IPS DF 6.9 (cell line): ENCODE results near the gene SAMD8.

Experiments used
- DNase-seq: peaks from one replicate; pipeline ENCODE4 v3.0.0-alpha.2; 2013; ENCODE audit warnings: low read depth, low spot score
- H3K27ac ChIP-seq: one replicate; pipeline ENCODE4 v1.5.1; 2013; ENCODE audit warnings: low read length, control low read depth
- H3K27me3 ChIP-seq: 2 replicates; pipeline ENCODE4 v1.6.1; 2013; ENCODE audit warnings: mild to moderate bottlenecking, low read length; ENCODE audit not compliant: control insufficient read depth, insufficient read depth
- H3K36me3 ChIP-seq: 2 replicates; pipeline ENCODE4 v1.6.1; 2013; ENCODE audit warnings: low read length; ENCODE audit not compliant: control insufficient read depth, insufficient read depth
- H3K4me1 ChIP-seq: 2 replicates; pipeline ENCODE4 v1.6.1; 2013; ENCODE audit warnings: low read length; ENCODE audit not compliant: control insufficient read depth, insufficient read depth
- H3K4me3 ChIP-seq: 2 replicates; pipeline ENCODE4 v1.5.1; 2013; ENCODE audit warnings: mild to moderate bottlenecking, low read length
- H3K9me3 ChIP-seq: 2 replicates; pipeline ENCODE4 v1.6.1; 2013; ENCODE audit warnings: low read length, inconsistent platforms; ENCODE audit not compliant: control insufficient read depth, insufficient read depth
- WGBS: extraction: QIAGEN DNeasy Blood & Tissue Kit; methylation state at CpG from one replicate; pipeline ENCODE4 v1.1.7; 2013; ENCODE audit warnings: mixed read lengths, missing lambda C conversion rate; ENCODE audit not compliant: insufficient read length, insufficient coverage; 5-methylcytosine and 5-hydroxymethylcytosine counted together

The SAMD8 gene

DNA sequence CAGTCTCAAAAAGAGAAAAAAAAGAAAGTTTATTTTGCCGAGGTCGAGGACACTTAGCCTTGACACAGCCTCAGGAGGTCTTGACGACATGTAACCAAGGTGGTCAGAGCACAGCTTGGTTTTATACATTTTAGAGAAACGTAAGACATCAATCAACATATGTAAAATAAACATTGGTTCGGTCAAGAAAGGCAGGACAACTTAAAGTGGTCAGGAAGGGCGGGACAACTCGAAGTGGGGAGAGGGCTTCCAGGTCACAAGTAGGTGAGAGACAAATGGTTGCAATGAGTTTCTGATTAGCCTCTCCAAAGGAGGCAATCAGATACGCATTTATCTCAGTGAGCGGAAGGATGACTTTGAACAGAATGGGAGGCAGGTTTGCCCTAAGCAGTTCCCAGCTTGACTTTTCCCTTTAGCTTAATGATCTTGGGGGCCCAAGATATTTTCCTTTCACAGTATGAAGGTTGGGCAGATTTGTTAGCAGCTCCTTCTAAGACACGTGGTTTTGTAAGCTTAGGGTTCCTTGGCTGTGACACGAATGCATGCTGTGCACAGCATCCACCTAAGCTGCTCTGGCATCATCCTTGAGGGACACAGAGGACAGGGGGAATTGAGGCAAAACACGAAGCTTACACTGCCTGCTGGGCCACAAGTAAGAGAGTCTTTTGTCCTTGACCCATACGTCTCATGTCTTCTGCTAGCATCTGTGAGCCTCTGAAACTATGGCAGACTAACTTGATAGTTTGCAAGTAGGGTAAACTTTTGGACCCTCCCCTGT, 95.8 kb downstream of the SAMD8 start:
- H3K4me3 ChIP-seq: no peak overlapping the region
- peaks cover 9% of the 10 kb centered on the region; the same call in 1 of the 2 replicates for H3K4me1 ChIP-seq
- DNase-seq: no peak
- no CpG with 5 or more reads among the region's 13 CpGs for WGBS
- no peaks in the 10 kb centered on the region for H3K27me3 ChIP-seq
- H3K36me3 ChIP-seq: 0 out of 2 replicates have a peak, but pooled peaks cover 1% of the 10 kb centered on the region
- H3K9me3 ChIP-seq: no peaks in the 10 kb centered on the region
- H3K27ac ChIP-seq: no peak overlapping the region

DNA sequence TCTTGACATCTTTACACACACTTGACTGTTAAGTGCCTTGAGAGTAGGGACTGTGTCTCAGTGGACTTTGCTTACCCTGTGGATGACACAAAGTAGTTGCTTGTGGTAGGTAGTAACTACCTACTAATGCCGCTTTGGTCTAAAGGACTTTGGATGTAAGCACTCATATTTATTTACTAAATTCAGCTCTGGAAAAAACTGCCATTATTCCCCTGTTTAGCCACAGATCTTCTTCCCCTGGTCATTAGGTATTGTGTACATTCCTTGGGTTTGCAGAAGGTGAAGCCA, 96.3 kb downstream of the SAMD8 start:
- Histone ChIP-seq H3K36me3 (0 out of 2 replicates have a peak, but pooled peaks cover 3% of the 10 kb centered on the region), H3K4me1 (peaks cover 9% of the 10 kb centered on the region; the same call in 1 of the 2 replicates), H3K9me3 (no peaks in the 10 kb centered on the region), H3K27me3 (no peaks in the 10 kb centered on the region), H3K4me3 (no peak overlapping the region), H3K27ac (no peak overlapping the region)
- no peak for DNase-seq
- WGBS: no CpG with 5 or more reads among the region's 1 CpG

DNA sequence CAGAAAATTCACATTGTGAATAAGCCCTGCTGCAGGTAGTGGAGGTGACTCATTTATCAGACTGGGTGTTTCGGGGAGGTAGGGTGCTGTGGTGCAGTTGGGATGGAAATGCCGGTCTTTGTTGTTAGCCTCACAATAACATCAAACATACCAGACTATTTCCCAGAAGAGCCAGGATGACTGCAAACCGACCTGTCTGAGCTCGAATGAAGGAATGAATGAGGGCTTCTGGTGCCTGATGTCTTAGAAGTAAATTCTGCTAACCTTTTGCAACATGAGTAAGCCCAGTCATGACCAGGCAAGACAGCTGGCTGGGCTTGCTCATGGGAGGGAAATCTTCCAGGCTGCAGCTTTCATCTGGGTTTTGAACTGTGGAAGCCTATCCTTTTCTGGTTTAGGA, 96.7 kb downstream of the SAMD8 start:
- no peak overlapping the region for H3K27ac ChIP-seq
- no peak for DNase-seq
- no peak overlapping the region for H3K4me3 ChIP-seq
- 0 out of 2 replicates have a peak, but pooled peaks cover 7% of the 10 kb centered on the region for H3K36me3 ChIP-seq
- peaks cover 9% of the 10 kb centered on the region; the same call in 1 of the 2 replicates for H3K4me1 ChIP-seq
- H3K27me3 ChIP-seq: no peaks in the 10 kb centered on the region
- H3K9me3 ChIP-seq: no peaks in the 10 kb centered on the region
- no CpG with 5 or more reads among the region's 4 CpGs for WGBS

DNA sequence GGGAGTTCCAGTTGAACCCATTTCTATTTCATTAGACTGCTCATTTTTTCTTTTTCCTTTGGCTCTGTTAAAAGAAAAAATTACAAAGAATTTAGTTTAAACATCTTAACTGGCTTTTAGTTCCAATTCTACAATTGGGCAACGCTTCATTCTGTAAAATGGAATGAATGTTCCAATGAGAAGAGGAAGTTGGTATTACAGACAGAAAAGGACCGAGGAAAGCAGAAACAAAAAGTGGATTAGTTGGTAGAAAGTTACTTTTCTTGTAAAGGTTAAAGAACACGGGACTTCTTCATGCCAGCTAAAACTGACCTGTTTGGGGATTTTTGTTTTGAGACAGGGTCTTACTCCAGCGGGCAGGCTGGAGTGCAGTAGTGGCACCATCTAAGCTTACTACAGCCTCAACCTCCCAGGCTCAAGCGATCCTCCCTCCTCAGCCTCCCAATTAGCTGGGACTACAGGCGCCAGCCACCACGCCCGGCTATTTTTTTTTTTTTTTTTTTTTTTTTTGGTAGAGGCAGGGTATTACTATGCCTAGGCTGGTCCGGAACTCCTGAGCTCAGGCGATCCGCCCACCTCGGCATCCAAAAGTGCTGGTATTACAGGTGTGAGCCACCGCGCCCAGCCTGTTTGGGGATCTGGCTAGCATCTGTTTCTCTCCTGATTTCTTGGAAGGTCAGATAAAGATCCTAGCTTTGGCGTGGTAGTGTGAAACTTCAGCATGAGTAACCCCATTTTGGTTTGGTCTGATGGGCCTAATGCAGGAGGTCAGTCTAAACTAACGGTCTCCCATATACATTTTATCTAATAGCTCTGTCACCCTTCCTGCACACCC, 97.8 kb downstream of the SAMD8 start:
- no peak overlapping the region; the same call in 1 of the 2 replicates for H3K4me3 ChIP-seq
- no peak for DNase-seq
- H3K36me3 ChIP-seq: peaks cover 8% of the 10 kb centered on the region; the same call in 1 of the 2 replicates
- no CpG with 5 or more reads among the region's 16 CpGs for WGBS
- H3K4me1 ChIP-seq: peaks cover 9% of the 10 kb centered on the region; the same call in 1 of the 2 replicates
- no peaks in the 10 kb centered on the region for H3K27me3 ChIP-seq
- H3K9me3 ChIP-seq: no peaks in the 10 kb centered on the region
- no peak overlapping the region for H3K27ac ChIP-seq

DNA sequence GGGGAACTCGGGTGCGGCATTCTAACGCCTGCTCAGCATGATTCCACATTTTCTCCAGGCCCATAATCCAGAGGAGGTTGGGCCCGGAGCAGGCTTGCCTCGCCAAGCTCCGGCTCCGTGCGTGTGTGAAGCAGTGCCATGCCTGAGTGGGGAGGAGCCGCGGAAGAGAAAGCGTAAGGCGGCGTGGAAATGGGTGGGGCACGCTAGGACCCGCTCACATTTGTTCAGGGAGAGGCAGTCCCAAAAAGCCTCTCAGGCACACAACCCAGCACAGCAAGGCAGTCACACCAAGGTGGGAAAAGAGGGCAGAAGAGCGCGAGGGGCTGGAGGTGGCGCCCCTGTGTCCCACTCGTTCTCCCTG, 98.4 kb downstream of the SAMD8 start:
- DNase-seq: no peak
- Histone ChIP-seq H3K4me1 (peaks cover 9% of the 10 kb centered on the region; the same call in 1 of the 2 replicates), H3K9me3 (no peaks in the 10 kb centered on the region), H3K4me3 (peak overlapping the region; percentile 85), H3K27ac (no peak overlapping the region), H3K36me3 (peaks cover 8% of the 10 kb centered on the region; the same call in 1 of the 2 replicates), H3K27me3 (no peaks in the 10 kb centered on the region)
- WGBS: no CpG with 5 or more reads among the region's 19 CpGs

DNA sequence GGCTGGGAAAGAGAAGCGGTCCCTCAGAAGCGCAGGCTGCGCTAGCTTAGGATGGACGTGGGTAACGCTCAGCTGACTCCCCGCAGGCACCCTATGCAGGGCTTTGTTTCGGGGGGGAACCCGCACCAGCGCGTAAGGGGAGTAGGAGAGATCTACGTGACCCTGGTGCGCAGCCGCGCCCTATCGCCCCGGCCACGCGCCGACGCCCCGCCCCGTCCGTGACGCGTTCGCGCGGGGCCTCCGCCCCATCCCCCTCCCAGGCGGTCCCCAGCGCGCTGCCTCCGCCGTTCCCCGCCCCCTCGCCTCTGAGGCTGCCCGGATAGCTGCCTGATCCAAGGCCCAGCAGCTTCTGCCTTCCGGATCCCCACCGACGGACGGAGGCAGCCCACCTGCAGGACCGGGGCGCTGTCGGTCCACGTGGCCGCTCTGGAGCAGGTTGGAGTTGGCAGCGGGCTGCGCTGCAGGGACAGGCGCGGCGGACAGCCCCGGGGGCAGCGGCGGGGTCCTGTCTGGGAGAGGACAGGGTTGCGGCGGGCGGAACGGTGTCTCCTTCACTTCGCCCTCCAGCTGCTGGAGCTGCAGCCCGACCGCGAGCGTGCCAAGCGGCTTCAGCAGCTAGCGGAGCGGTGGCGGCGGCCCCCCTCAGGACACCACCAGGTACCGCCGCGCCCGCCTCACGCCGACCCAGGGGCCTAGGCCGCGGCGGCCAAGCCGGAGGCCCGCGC, 99.0 kb downstream of the SAMD8 start, which contains the start of gene VDAC2:
Gene VDAC2, plus strand, starts transcription at position 515 of the 725 bp plus-strand sequence. CDS start 363 bp downstream, outside the sequence.
- peak; percentile 67 for DNase-seq
- peaks cover 9% of the 10 kb centered on the region; the same call in 1 of the 2 replicates for H3K4me1 ChIP-seq
- WGBS: no CpG with 5 or more reads among the region's 80 CpGs
- H3K27me3 ChIP-seq: no peaks in the 10 kb centered on the region
- H3K27ac ChIP-seq: no peak within 1 kb of the TSS
- peak within 1 kb of the TSS; percentile 85 for H3K4me3 ChIP-seq
- H3K36me3 ChIP-seq: peaks cover 8% of the 10 kb centered on the region; the same call in 1 of the 2 replicates
- no peaks in the 10 kb centered on the region for H3K9me3 ChIP-seq

DNA sequence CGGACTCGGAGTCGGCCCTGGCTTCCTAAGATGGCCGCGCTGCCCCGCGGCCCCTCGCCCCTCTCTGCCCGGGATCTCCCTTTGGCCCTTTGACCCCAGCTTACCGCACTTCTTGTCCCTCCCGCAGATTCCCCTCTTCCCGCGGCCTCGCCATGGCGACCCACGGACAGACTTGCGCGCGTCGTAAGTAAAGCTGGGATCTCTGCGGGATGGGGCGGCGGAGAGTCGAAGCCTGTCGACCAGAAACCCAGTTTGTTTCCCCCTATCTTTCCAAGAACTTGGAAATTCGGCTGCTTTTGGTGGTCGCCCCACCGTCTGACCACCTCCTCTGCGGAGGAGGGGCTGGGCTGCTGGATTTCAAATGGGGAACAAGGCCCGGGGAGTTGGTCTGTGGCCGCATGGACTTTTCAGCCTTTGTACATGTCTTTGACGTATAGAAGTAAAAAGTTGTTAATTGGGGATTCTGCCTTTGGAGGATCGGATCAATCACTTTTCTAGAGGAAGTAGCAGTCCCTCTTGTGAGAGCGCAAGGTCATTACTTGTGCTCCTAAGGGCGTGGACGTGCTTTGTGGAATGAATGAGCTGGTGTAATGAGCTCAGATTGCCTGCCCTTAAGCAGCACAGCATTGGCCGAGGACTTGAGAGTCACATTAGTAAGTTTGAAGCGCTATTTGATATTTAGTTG, 99.7 kb downstream of the SAMD8 start:
- WGBS: no CpG with 5 or more reads among the region's 38 CpGs
- no peak for DNase-seq
- H3K27ac ChIP-seq: no peak overlapping the region
- H3K27me3 ChIP-seq: no peaks in the 10 kb centered on the region
- H3K4me3 ChIP-seq: peak overlapping the region; percentile 85
- H3K9me3 ChIP-seq: no peaks in the 10 kb centered on the region
- H3K4me1 ChIP-seq: peaks cover 9% of the 10 kb centered on the region; the same call in 1 of the 2 replicates
- H3K36me3 ChIP-seq: peaks cover 11% of the 10 kb centered on the region; the same call in 1 of the 2 replicates

DNA sequence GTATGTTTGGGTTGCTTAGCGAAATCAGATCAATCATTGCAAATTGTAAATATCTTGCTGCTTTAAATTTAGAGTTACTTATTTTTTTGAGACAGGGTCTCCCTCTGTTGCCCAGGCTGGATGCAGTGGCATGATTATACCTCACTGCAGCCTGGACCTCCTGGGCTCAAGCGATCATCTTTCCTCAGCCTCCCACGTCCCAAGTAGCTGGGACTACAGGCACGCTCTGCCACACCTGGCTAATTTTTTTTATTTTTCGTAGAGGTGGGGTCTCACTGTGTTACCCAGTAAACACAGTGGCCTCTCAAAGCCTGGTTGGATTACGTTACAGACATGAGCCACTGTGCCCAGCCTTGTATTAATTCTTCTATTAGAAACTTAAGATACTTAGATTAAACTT, 100.9 kb downstream of the SAMD8 start:
- H3K27me3 ChIP-seq: no peaks in the 10 kb centered on the region
- WGBS: 100% methylated on average over 1 of the region's 6 CpGs
- no peak for DNase-seq
- peaks cover 13% of the 10 kb centered on the region; the same call in 1 of the 2 replicates for H3K36me3 ChIP-seq
- no peak overlapping the region for H3K27ac ChIP-seq
- no peaks in the 10 kb centered on the region for H3K9me3 ChIP-seq
- H3K4me1 ChIP-seq: peaks cover 9% of the 10 kb centered on the region; the same call in 1 of the 2 replicates
- H3K4me3 ChIP-seq: no peak overlapping the region

DNA sequence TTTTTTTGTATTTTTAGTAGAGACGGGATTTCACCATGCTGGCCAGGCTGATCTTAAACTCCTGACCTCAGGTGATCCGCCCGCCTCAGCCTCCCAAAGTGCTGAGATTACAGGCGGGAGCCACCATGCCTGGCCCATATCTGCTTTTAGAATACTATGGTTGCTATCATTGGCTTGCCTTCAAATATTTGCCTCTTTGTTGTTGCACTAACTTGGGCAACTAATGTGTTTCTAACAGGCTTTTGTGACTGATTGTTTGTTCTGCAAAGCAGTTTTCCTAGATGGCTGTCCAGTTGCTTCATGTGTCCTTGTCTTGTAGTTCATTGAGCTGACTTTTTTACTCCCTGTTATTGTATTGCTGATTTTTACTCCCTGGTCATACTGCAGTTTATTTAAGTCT, 108.8 kb downstream of the SAMD8 start:
- peaks cover 22% of the 10 kb centered on the region; the same call in 1 of the 2 replicates for H3K36me3 ChIP-seq
- no CpG with 5 or more reads among the region's 4 CpGs for WGBS

More for the DNA sequence above, 108.8 kb downstream of the SAMD8 start:
- Histone ChIP-seq H3K4me3 (no peak overlapping the region), H3K27ac (no peak overlapping the region), H3K9me3 (no peaks in the 10 kb centered on the region), H3K4me1 (peaks cover 6% of the 10 kb centered on the region), H3K27me3 (no peaks in the 10 kb centered on the region)
- DNase-seq: no peak
